HG03097 (cell line): ENCODE results near the gene CREBBP.

ENCODE experiments used
- ATAC-seq: cut with Tn5 transposase; IDR thresholded peaks from one replicate; pipeline ENCODE4 v1.9.1; 2021; ENCODE audit not compliant: unreplicated experiment, low FRiP score

The CREBBP gene

GRCh38 chr16:3690980-3691720 lies 189.4 kb downstream of the CREBBP start:
- no peak for ATAC-seq

GRCh38 chr16:3690470-3690928 lies 190.0 kb downstream of the CREBBP start:
- no peak for ATAC-seq

GRCh38 chr16:3689731-3690130 lies 190.8 kb downstream of the CREBBP start:
- ATAC-seq = no peak

GRCh38 chr16:3687792-3688191 lies 192.7 kb downstream of the CREBBP start:
- no peak for ATAC-seq

GRCh38 chr16:3687021-3687420 lies 193.5 kb downstream of the CREBBP start:
- no peak for ATAC-seq

- no peak for ATAC-seq
Observed at GRCh38 chr16:3681206-3681605, 199.3 kb downstream of the CREBBP start.

GRCh38 chr16:3677994-3678393 lies 202.5 kb downstream of the CREBBP start:
- no peak for ATAC-seq

GRCh38 chr16:3675601-3676130 lies 204.8 kb downstream of the CREBBP start:
- no peak for ATAC-seq
